HL-60/S4 treated with retinoic acid at 250 ng/mL for 4 days and 3 days (cell line): ENCODE measurements around the gene IFNL4.

Experiments used
- in situ Hi-C: fragments of 300-500 bp; cut with MboI; formaldehyde crosslinking; loops from 2 replicates; pipeline ENCODE4 v1.7.0; 2022; ENCODE audit warnings: low sequenced_read_pairs

Gene IFNL4

GRCh38 chr19:39196860-39197562 is 51.6 kb downstream of the IFNL4 start, which contains the start of gene NCCRP1:
Gene NCCRP1, plus strand, starts transcription at chr19:39196964. Its CDS starts 19 bp downstream, at chr19:39196983.
- in situ Hi-C loops, result no loop called here

GRCh38 chr19:39196320-39196719 is 52.3 kb downstream of the IFNL4 start:
- in situ Hi-C loops, result no loop called here
